Activated naive CD8-positive, alpha-beta T cell treated with anti-CD3 and anti-CD28 coated beads for 36 hours (primary cell): ENCODE measurements around the gene BTBD2. TPM values are rescaled to one million over a fixed set of nuclear protein-coding genes. Genes with fewer than 3 reads are reported as not detected.
A peak's percentile ranks its signal among the peaks of the same experiment; 100 is the strongest.

Experiments
- DNase-seq: peaks from one replicate; pipeline ENCODE4 v3.0.0; 2021
- H3K27ac Mint-ChIP-seq: one replicate; pipeline ENCODE4 v1.8.0; 2022; ENCODE audit warnings: mild to moderate bottlenecking, moderate library complexity, mixed read lengths
- H3K27me3 Mint-ChIP-seq: one replicate; pipeline ENCODE4 v1.8.0; 2022; ENCODE audit warnings: mild to moderate bottlenecking, mixed read lengths
- H3K36me3 Mint-ChIP-seq: one replicate; pipeline ENCODE4 v1.8.0; 2021; ENCODE audit warnings: mild to moderate bottlenecking, mixed read lengths
- H3K4me1 Mint-ChIP-seq: one replicate; pipeline ENCODE4 v1.8.0; 2021; ENCODE audit warnings: mixed read lengths
- H3K4me3 Mint-ChIP-seq: one replicate; pipeline ENCODE4 v1.8.0; 2022; ENCODE audit warnings: mild to moderate bottlenecking, moderate library complexity, mixed read lengths
- H3K9me3 Mint-ChIP-seq: one replicate; pipeline ENCODE4 v1.8.0; 2022; ENCODE audit warnings: mixed read lengths
- total RNA-seq, 2 experiments: library from RNA; stranded (reverse); gene quantifications; one replicate each; pipeline ENCODE4 v1.2.3, GENCODE V29; 2021

Gene BTBD2
- total RNA-seq, 2 experiments from 2014 or later = 22.1 to 26.2 TPM

DNA sequence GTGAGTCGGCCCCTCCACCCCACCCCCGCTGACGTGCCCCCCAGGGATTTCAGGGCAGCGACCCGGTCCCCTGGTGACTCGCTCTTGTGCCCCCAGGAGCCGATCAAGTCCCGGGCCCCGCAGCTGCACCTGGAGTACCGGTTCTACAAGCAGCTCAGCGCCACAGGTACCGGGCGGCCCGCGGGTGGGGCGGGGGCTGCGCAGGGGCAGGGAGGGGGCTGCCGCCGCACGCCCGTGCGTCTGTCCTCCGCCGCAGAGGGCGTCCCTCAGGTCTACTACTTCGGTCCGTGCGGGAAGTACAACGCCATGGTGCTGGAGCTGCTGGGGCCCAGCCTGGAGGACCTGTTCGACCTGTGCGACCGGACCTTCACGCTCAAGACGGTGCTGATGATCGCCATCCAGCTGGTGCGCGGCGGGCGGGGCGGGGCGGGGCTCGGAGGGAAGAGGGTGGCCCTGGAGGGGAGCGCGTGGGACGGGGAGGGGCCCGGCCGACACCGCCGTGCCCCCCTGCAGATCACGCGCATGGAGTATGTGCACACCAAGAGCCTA, 37.1 kb downstream of the BTBD2 start:
- no peak for DNase-seq
- H3K4me1 Mint-ChIP-seq = no peaks in the 10 kb centered on the region
- H3K9me3 Mint-ChIP-seq = no peaks in the 10 kb centered on the region
- H3K27ac Mint-ChIP-seq = no peak overlapping the region
- H3K4me3 Mint-ChIP-seq = no peak overlapping the region
- peaks cover 7% of the 10 kb centered on the region for H3K36me3 Mint-ChIP-seq
- H3K27me3 Mint-ChIP-seq = no peaks in the 10 kb centered on the region

DNA sequence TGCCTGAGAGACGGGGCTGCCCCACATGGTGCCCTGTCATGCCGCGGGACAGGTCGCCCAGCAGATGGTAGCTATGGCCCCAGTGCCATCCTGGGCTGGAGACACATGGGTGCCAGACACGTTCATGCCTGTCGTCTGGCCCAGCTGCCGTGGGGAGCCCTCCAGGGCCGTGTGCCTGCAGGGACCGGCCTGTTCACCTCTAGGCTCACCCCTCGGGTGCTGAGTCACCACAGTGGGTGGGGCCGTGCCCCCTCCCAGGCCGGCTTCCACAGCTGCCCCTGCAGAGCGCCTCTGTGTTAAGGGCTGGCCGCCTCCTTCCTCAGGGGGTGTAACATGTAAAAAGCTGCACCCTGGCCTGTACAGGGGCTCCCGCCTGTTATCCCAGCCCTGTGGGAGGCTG, 38.4 kb downstream of the BTBD2 start:
- Mint-ChIP-seq H3K27me3 (no peaks in the 10 kb centered on the region), H3K36me3 (peaks cover 4% of the 10 kb centered on the region), H3K9me3 (no peaks in the 10 kb centered on the region), H3K27ac (no peak overlapping the region), H3K4me1 (peaks cover 3% of the 10 kb centered on the region), H3K4me3 (no peak overlapping the region)
- no peak for DNase-seq

DNA sequence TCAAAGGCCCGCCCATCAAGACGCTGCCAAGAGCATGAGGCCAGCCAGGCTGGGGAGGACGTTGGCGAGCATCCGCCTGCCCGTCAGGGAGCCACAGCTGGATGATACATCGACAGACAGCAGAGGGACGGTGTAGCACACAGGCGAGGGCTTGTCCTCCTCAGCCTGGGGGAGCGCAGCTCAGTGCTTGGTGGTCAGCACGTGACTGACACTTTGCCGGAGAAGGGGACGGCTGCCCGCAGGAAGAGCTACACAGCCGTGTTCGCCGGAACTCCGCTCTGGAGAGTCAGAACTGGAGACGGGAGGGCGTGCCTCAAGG, 40.4 kb downstream of the BTBD2 start:
- H3K4me1 Mint-ChIP-seq = peaks cover 4% of the 10 kb centered on the region
- no peak overlapping the region for H3K27ac Mint-ChIP-seq
- DNase-seq = no peak
- H3K4me3 Mint-ChIP-seq = no peak overlapping the region
- no peaks in the 10 kb centered on the region for H3K36me3 Mint-ChIP-seq
- no peaks in the 10 kb centered on the region for H3K27me3 Mint-ChIP-seq
- no peaks in the 10 kb centered on the region for H3K9me3 Mint-ChIP-seq

DNA sequence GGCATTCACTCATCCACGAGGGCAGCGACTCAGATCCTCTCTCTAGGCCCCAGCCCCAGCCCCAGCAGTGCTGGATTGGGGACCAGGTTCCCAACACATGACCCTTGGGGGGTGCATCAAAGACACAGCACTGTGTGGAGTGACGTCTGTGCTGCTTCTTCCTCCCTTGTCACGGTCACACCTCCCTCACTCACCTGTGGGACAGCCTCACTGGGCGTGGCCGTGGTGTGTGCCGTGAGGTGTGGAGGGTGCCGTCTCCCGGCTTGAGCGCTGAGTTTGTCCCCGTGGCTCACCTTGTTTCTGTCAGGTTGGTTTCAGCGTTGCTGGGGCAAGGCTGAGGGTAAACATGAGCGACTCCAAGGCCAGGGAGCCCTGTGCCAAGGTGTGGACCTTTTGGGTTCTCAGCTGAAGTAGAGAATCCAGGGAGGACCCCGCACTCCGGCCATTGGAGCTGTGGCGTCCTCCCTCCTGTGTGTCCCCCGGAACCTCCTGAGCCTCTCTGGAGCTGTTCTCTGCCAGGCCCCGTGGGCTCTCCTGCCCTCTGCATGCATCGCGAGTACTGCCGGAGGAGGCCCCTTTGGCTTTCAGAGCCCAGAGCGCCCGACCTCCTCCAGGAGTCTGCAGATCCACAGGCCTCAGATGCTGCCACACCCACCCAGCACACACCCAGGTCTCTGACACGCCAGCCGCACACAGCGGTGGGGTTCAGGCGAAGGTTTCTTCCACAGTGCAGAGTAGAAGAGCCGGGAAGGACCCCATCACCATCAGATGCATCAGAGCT, 40.9 kb downstream of the BTBD2 start:
- H3K36me3 Mint-ChIP-seq = no peaks in the 10 kb centered on the region
- no peaks in the 10 kb centered on the region for H3K27me3 Mint-ChIP-seq
- H3K4me3 Mint-ChIP-seq = no peak overlapping the region
- peaks cover 4% of the 10 kb centered on the region for H3K4me1 Mint-ChIP-seq
- no peak for DNase-seq
- H3K27ac Mint-ChIP-seq = no peak overlapping the region
- H3K9me3 Mint-ChIP-seq = no peaks in the 10 kb centered on the region

DNA sequence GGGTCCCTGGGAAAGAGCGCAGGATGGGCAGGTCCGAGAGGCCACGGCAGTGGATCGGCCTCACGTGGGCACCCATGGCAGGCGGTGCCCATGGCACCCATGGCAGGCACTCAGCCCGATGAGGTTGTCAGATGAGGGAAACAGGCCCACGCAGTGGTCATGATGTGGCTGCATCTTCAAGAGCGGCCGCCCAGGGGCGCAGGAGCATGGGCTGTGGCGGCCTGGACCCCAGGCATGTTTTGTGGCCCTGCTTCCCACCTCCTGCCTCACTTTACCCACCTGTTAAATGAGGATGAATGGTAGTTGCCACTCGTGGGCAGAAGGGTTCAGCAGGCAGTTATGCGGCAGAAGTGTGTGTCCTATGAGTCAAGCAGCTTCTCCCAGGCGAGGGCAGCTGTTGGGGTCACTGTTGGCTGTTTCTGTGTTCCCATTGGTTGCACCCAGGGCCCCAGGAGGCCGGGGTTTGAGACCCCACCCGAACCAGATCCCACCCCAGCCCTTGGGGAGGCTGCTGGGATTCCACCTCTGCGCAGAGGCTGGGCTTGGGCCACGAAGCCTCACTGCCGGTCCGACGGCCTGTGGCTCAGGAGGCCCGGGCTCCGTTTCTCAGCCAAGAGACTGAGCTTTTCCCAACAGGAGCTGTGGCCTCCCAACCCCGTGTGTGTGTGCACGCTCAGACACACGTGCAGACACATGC, 44.6 kb downstream of the BTBD2 start:
- DNase-seq = no peak
- no peak overlapping the region for H3K27ac Mint-ChIP-seq
- H3K9me3 Mint-ChIP-seq = no peaks in the 10 kb centered on the region
- H3K4me1 Mint-ChIP-seq = peaks cover 17% of the 10 kb centered on the region
- H3K36me3 Mint-ChIP-seq = no peaks in the 10 kb centered on the region
- H3K4me3 Mint-ChIP-seq = no peak overlapping the region
- H3K27me3 Mint-ChIP-seq = no peaks in the 10 kb centered on the region

DNA sequence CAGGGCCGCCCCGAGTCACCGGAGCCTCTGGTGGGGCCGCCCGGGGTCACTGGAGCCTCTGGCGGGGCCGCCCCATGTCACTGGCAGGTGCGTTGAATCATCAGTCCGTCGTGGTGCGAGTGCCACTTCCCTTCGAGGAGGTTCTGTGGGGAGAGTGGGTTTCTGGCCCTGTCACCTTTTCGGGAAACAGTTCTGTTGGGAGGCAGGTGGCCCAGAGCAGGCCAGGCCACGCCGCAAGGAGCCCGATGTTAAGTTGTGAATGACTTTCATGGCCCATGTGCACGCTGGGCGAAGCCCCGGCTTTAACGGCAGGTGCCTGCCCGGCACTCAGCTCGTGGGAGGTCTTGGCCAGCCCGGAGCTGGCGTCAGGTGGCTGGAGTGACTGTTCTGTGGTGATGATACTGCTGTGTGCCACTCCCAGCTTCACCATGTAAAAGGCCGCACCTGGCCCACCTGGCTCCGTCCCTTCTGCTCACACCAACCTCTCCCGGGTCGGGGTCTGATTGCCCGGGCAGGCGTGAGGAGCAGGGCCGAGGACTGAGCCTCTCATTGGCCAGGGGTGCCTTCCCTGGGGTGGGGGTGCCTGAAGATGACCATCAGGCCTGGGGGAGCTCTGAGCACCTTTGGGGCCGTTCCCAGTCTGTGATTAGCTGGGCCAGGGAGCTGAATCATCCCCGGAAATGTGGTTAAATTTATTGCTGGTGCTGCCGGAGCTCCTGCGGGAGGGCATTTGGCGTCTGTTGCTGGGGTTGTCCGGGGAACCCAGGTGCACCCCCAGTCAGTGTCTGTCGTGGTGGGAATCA, 45.3 kb downstream of the BTBD2 start:
- DNase-seq = no peak
- no peak overlapping the region for H3K4me3 Mint-ChIP-seq
- no peak overlapping the region for H3K27ac Mint-ChIP-seq
- no peaks in the 10 kb centered on the region for H3K9me3 Mint-ChIP-seq
- H3K4me1 Mint-ChIP-seq = peaks cover 18% of the 10 kb centered on the region
- H3K27me3 Mint-ChIP-seq = no peaks in the 10 kb centered on the region
- H3K36me3 Mint-ChIP-seq = no peaks in the 10 kb centered on the region

DNA sequence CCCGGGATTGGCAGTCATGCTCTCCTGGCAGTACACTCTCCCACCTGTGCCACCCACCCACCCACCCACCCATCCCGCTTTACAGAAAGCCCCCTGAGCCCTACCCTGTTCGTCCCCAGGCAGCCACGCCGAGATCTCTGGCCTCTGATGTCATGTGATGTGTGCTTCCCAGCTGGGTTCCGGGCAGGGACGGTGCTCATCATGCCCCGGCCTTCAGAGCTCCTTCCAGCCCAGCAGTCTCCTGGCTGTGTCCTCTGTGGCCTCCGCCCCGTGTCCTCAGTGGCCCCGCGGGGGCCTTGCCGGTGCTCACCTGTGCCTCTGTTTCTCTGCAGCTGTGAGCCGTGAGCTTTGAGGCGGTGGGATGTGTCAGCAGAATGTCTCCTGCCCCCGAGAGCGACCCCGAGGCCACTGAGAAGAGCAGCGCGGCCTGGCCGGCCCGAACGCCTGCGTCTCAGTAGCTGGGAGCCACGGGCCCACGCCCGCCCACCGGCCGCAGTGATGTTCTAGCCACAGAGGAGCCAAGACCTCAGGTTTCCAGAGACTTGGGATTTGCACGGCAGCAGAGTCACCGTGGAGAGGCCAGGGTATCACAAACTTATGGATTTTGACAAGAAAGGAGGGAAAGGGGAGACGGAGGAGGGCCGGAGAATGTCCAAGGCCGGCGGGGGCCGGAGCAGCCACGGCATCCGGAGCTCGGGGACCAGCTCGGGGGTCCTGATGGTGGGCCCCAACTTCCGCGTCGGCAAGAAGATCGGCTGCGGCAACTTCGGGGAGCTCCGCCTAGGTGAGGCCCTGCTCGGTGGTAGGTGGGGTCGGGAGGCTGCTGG, 46.1 kb downstream of the BTBD2 start:
- Mint-ChIP-seq H3K9me3 (no peaks in the 10 kb centered on the region), H3K4me1 (peaks cover 18% of the 10 kb centered on the region), H3K27me3 (no peaks in the 10 kb centered on the region), H3K36me3 (no peaks in the 10 kb centered on the region), H3K4me3 (no peak overlapping the region), H3K27ac (no peak overlapping the region)
- no peak for DNase-seq

DNA sequence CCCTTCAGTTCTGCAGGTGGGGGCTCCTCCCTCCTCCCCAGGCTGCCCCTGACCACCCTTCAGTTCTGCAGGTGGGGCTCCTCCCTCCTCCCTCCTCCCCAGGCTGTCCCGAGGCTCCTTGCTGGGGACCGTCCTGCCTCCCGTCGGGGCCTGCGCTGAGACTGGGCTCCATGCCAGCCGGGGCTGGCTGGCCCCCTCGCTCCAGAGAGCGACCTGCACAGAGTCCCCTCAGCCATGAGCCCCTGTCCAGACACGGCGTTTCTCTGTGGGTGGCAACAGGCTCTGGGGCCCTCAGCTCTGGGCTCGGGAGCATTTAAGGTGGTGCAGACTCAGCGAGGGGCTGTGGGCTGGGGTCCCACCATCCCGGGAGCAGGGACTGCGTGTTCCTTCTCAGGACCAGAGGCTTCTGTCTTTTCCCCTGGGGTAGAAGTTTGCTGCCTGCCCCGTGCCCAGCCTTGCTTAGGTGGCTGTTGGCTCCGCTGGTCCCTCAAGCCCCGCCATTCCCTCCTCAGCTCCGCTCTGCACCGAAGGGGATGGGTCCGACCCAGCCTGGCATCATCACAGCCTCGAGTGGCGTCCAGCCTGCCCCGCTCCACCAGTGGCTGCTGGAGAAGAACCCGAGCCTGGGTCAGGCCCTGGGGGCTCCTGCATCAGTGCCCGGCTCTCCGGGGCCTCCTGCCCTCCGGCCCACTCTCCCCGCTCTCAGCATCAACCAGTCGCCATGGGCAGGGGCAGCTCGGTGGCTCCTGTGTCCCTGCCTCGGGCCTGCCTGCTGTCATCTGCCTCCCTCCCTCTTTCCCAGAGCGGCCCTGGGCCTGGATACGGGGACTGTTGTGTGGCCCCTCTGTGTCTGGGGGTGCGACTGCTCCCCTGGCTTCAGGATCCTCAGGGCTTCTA, 47.0 kb downstream of the BTBD2 start:
- H3K27me3 Mint-ChIP-seq = no peaks in the 10 kb centered on the region
- peaks cover 18% of the 10 kb centered on the region for H3K4me1 Mint-ChIP-seq
- H3K27ac Mint-ChIP-seq = no peak overlapping the region
- H3K9me3 Mint-ChIP-seq = no peaks in the 10 kb centered on the region
- DNase-seq = no peak
- H3K4me3 Mint-ChIP-seq = no peak overlapping the region
- no peaks in the 10 kb centered on the region for H3K36me3 Mint-ChIP-seq

DNA sequence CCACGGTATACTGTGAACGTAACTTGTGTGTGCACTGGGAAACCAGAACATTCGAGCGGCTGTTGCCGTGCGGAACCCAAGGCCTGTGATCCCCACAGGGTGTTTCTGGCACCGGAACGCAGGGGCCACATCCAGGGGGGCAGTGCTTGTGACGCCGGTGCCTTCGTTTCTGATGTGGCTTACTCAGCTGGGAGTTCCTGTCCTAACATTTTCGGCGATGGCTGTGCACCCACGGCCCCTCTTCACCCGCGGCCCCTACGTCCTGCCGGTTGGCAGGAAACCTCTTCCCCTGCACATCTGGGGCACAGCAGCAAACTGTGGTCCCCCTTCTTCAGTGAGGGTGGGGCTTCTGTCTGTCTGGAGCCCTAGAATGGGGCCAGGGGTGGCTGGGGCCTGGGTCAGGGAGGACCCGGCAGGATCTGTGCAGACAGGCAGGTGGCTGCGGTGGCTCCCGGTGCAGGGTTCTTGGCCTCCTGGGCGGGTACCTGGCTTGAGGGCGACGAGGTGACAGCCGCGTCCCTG, 48.4 kb downstream of the BTBD2 start:
- Mint-ChIP-seq H3K4me3 (peak overlapping the region; percentile 51), H3K36me3 (no peaks in the 10 kb centered on the region), H3K27ac (peak overlapping the region; percentile 34), H3K4me1 (peaks cover 15% of the 10 kb centered on the region), H3K9me3 (no peaks in the 10 kb centered on the region), H3K27me3 (no peaks in the 10 kb centered on the region)
- peak; percentile 46 for DNase-seq

DNA sequence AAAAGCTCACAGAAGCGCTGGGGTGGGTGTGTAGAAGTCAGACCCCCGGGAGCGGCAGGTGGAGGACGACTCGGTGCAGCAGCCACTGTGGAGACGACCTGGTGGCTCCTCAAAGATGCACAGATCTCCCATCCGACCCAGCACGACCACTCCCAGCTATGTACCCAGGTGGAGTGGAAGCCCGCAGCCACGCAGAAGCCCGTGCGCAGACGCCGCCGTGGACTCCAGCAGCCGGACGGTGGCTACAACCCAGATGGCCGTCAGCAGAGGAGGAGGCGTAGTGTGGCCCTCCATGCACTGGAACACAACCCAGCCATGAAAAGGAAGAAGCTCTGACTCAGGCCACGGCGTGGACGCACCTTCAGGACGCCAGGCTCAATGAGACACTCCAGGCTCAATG, 52.8 kb downstream of the BTBD2 start:
- H3K36me3 Mint-ChIP-seq = no peaks in the 10 kb centered on the region
- H3K27me3 Mint-ChIP-seq = no peaks in the 10 kb centered on the region
- H3K27ac Mint-ChIP-seq = no peak overlapping the region
- H3K9me3 Mint-ChIP-seq = no peaks in the 10 kb centered on the region
- H3K4me3 Mint-ChIP-seq = no peak overlapping the region
- DNase-seq = no peak
- H3K4me1 Mint-ChIP-seq = peaks cover 16% of the 10 kb centered on the region

DNA sequence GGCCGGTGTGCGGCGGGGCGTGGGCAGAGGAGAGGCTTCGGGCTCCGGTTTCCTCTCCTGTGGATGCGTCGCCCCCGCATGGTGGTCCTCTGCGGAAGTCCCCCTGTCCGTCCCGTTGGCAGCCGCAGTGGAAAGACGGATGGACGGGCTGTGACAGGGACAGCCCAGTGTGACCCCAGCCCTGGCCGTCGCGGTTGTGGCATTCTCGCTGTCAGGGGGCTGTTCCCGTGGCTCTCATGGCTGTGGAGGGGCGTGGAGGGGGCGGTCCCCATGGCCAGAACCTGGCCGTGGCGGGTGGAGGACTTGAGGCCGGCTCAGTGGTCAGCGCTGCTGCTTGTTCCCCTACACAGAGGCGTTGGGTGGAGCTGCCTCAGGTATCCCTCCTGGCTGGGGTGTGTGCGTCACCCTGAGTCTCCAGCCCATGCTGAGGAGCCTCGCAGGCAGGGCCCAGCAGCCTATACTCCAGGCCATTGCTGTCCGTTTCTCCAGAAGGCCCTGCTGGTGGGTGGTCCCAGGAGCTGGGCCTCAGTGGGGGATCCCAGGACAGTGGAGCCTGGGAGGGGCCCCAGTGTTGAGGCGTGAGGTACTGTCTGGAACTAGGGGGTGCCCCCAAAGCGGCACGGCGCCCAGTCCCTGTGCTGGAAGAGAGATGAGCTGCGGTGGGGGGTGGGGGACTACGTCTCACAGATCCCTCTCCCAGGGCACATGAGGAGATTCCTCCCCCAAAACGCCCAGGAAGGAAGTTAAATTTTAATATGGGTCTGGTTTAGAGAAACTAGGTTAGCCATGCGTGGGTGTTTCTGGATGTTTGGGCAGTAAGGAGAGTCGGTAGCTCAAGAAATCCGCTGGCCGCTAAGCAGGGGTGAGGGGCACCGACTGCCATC, 54.3 kb downstream of the BTBD2 start:
- Mint-ChIP-seq H3K9me3 (no peaks in the 10 kb centered on the region), H3K4me1 (peaks cover 9% of the 10 kb centered on the region), H3K4me3 (no peak overlapping the region), H3K27me3 (no peaks in the 10 kb centered on the region), H3K27ac (no peak overlapping the region), H3K36me3 (no peaks in the 10 kb centered on the region)
- no peak for DNase-seq

DNA sequence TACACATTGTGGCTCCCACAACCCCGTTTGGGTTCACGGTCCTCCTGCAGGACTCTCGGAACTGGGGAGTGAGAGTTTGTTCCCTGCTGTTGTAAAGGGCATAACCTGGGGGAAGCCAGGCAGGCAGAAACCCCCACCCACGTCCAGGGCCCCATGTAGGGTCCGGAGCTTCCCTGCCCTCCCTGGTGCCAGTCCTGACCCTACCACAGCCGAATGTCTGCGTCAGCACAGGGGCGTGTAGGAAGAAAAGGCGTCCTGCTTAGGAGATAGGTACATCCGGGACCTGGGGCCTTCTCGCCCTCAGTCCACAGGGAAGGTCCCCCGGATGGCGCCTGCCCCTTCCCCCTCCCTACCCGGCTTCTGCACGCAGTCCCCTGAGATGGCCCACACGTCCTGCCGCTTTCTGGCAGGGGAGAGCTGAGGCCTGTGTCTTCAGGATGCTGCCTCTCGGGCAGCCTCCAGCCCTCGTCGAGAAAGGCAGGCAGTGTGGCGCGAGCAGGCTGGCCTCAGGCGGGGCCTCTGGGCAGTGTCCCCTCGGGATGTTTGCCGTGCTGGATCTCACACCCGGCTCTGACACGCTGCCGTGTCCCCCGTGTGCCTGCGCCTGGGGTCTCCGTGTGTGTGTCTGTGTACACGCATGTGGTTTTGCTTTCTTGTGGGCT, 55.5 kb downstream of the BTBD2 start:
- Mint-ChIP-seq H3K4me1 (peaks cover 4% of the 10 kb centered on the region), H3K9me3 (no peaks in the 10 kb centered on the region), H3K27me3 (no peaks in the 10 kb centered on the region), H3K36me3 (no peaks in the 10 kb centered on the region), H3K4me3 (no peak overlapping the region), H3K27ac (no peak overlapping the region)
- no peak for DNase-seq
